Measurements from ENCODE around the gene GNAT3. TPM values are rescaled to one million over a fixed set of nuclear protein-coding genes. Genes with fewer than 3 reads are reported as not detected.
A peak's percentile ranks its signal among the peaks of the same experiment; 100 is the strongest.

Gene GNAT3
- not detected for total RNA-seq

GRCh38 chr7:80511964-80512363, at the start of gene GNAT3:
TSS of gene GNAT3 (minus strand) at chr7:80512064. CDS start at chr7:80511926, 138 bp downstream.
- H3K9me3 ChIP-seq = no peaks in the 10 kb centered on the region
- H3K27me3 ChIP-seq = no peaks in the 10 kb centered on the region
- intact Hi-C loops (cut with DNase I; ENCODE audit: low total_unique reads) = no loop called here
- DNase-seq = no peak
- TF ChIP-seq CTCF (IDR thresholded peaks at IDR 0.05) (no peak), POLR2A (IDR thresholded peaks at IDR 0.05) (no peak)
- H3K4me1 ChIP-seq = no peaks in the 10 kb centered on the region
- no peak within 1 kb of the TSS for H3K27ac ChIP-seq
- H3K36me3 ChIP-seq = no peaks in the 10 kb centered on the region
- H3K4me3 ChIP-seq = no peak within 1 kb of the TSS

GRCh38 chr7:80558116-80558515, 46.3 kb upstream of the GNAT3 start:
- Histone ChIP-seq H3K36me3 (no peaks in the 10 kb centered on the region), H3K4me3 (no peak overlapping the region), H3K9me3 (no peaks in the 10 kb centered on the region), H3K27ac (no peak overlapping the region), H3K27me3 (no peaks in the 10 kb centered on the region), H3K4me1 (no peaks in the 10 kb centered on the region)
- intact Hi-C loops (cut with DNase I; ENCODE audit: low total_unique reads) = no loop called here
- TF ChIP-seq POLR2A (IDR thresholded peaks at IDR 0.05) (no peak), CTCF (IDR thresholded peaks at IDR 0.05) (no peak)
- no peak for DNase-seq

- H3K27ac ChIP-seq = no peak overlapping the region
- no peaks in the 10 kb centered on the region for H3K36me3 ChIP-seq
- no peaks in the 10 kb centered on the region for H3K27me3 ChIP-seq
- no peaks in the 10 kb centered on the region for H3K9me3 ChIP-seq
- H3K4me1 ChIP-seq = no peaks in the 10 kb centered on the region
- DNase-seq = no peak
- no peak overlapping the region for H3K4me3 ChIP-seq
- intact Hi-C loops (cut with DNase I; ENCODE audit: low total_unique reads) = no loop called here
- TF ChIP-seq POLR2A (IDR thresholded peaks at IDR 0.05) (no peak), CTCF (IDR thresholded peaks at IDR 0.05) (no peak)
Measured at GRCh38 chr7:80552031-80552694, 40.3 kb upstream of the GNAT3 start.

- TF ChIP-seq CTCF (IDR thresholded peaks at IDR 0.05) (no peak), POLR2A (IDR thresholded peaks at IDR 0.05) (no peak)
- intact Hi-C loops (cut with DNase I; ENCODE audit: low total_unique reads) = no loop called here
Measured at GRCh38 chr7:80550005-80550404, 38.1 kb upstream of the GNAT3 start.

GRCh38 chr7:80548840-80549530, 37.1 kb upstream of the GNAT3 start:
- H3K9me3 ChIP-seq = no peaks in the 10 kb centered on the region
- TF ChIP-seq POLR2A (IDR thresholded peaks at IDR 0.05) = no peak
- TF ChIP-seq CTCF (IDR thresholded peaks at IDR 0.05) = no peak
- H3K4me3 ChIP-seq = no peak overlapping the region
- DNase-seq = no peak
- no peaks in the 10 kb centered on the region for H3K4me1 ChIP-seq
- H3K27ac ChIP-seq = peak overlapping the region in 1 of 2 donors; percentile 9
- intact Hi-C loops (cut with DNase I; ENCODE audit: low total_unique reads) = no loop called here
- H3K27me3 ChIP-seq = no peaks in the 10 kb centered on the region
- H3K36me3 ChIP-seq = no peaks in the 10 kb centered on the region

More at GRCh38 chr7:80550005-80550404, 38.1 kb upstream of the GNAT3 start:
- H3K4me1 ChIP-seq = no peaks in the 10 kb centered on the region
- no peak for DNase-seq
- H3K27me3 ChIP-seq = no peaks in the 10 kb centered on the region
- no peak overlapping the region for H3K4me3 ChIP-seq
- H3K36me3 ChIP-seq = no peaks in the 10 kb centered on the region
- peak overlapping the region in 1 of 2 donors; percentile 9 for H3K27ac ChIP-seq
- H3K9me3 ChIP-seq = no peaks in the 10 kb centered on the region

Measured in uterus (tissue), 4 donors.